ENCODE data around the gene MAP4K5.
A peak's percentile ranks its signal among the peaks of the same experiment; 100 is the strongest.

The MAP4K5 gene

DNA sequence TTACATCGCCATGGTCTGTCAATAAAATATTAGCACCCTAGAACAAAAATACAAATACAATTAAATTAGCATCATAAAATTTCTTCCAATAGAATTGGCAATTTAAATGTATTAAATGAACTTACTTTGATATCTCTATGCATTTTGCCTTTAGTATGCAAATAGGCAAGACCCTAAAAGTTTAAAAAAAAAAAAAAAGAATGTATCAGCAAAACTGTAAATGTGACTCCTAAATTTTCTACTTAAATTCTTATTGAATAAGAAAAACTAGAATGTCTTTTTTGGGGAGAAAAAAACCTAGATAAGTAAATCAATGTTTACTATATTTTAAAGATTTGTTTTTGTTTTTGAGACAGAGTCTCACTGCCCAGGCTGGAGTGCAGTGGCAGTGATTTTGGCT lies 56.2 kb downstream of the MAP4K5 start:
- no peak for DNase-seq (ENCODE audit: low spot score)

DNA sequence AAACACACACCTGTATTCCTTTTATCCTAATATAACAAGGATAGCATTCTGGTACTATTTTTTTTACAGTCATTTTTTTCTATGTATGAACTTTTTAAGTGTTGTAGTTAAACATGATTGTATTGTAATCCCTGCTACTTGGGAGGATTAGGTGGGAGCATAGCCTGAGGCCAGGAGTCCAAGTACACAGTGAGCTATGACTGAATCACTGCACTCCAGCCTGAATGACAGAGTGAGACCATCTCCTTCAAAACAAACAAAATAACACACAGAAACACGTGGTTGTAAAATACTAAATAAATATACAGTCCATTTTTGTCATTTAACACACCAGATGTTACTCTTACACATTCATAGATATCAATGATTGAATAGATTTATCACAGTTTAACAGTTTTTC lies 56.9 kb downstream of the MAP4K5 start:
- DNase-seq (ENCODE audit: low spot score): no peak

GRCh38 chr14:50471838-50472465 lies 60.4 kb downstream of the MAP4K5 start:
- DNase-seq (ENCODE audit: low spot score): no peak

DNA sequence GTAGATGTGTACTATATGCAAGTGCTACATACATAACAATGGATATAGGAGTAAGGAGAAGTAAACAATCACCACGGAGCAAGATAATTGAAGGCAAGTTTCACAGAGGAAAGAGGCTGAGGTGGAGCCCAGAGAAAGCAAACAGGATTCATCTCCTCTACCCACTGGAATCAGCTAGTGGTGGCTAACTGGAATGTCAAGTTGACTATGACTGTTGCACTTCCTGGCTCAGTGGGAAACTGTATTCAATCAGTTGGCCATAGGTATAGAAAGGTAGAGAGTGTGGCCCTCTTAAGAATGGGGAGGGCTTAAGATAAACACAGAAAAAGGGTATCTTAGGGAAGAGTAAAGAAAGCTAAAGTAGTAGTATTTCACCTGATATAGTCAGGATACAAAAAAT lies 62.4 kb downstream of the MAP4K5 start:
- no peak for DNase-seq (ENCODE audit: low spot score)

DNA sequence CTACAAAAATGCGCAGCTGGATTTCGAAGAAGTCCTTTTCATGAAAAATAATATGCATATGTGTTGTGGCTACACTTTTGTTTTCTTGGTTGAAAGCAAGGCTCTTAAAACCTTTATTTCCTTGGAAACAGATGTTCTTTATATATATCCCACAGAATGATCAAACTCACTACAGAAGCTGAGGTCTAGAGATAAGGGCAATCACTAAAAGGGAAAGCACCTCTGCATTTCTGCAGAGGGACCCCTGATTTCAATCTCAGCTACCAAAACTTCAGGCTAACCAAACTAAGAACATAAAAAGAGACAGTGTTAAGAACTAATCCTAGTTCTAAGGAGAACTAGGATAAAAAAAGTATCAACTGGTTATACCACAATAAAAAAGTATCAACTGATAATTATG lies 70.3 kb downstream of the MAP4K5 start:
- no peak for DNase-seq (ENCODE audit: low spot score)

GRCh38 chr14:50453869-50454268 lies 78.5 kb downstream of the MAP4K5 start:
- no peak for DNase-seq (ENCODE audit: low spot score)

GRCh38 chr14:50452979-50453705 lies 79.2 kb downstream of the MAP4K5 start:
- DNase-seq (ENCODE audit: low spot score): no peak

- no peak for DNase-seq (ENCODE audit: low spot score)
These were observed 80.1 kb downstream of the MAP4K5 start for GRCh38 chr14:50452296-50452695.

GRCh38 chr14:50451854-50452253 lies 80.5 kb downstream of the MAP4K5 start:
- no peak for DNase-seq (ENCODE audit: low spot score)

- DNase-seq (ENCODE audit: low spot score): no peak
These were observed 84.9 kb downstream of the MAP4K5 start for GRCh38 chr14:50447461-50447860.

DNA sequence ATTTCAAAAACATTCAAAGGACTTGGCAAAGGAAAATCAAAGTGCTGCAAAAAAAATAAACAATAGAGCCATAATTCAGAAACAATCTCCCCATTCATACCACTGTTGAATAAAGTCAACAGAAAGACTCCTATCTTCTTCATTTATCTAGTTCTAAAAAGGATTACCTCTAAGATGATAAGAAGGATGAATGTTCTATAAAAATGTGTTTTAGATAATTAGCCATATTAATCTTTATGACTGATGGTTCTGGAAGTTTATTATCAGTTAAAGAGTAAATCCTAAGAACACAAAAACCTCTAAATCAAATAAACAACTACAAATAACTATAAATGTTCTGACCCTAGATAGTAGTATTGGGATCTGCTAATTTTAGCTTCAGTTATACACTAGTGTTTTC lies 97.8 kb downstream of the MAP4K5 start:
- DNase-seq (ENCODE audit: low spot score): no peak

DNA sequence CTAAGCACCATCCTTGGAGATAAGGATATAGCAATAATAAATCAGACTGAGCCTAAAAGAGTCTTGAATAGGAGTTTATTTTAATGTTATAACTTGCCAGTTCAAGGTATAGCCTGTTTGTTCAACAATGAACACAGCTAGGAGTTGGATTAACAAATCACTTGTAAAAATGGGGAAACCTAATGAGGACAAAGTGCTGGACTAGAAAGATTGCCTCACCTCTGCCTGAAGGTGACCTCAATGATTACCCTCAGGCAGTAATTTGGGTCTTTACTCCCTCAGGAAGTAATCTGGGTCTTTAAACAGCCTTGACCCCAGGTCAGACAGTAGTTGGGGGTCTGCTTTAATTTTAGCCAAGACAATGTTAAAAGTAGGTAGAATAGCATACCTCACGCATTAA lies 100.2 kb downstream of the MAP4K5 start:
- peak; percentile 6 for DNase-seq (ENCODE audit: low spot score)

DNA sequence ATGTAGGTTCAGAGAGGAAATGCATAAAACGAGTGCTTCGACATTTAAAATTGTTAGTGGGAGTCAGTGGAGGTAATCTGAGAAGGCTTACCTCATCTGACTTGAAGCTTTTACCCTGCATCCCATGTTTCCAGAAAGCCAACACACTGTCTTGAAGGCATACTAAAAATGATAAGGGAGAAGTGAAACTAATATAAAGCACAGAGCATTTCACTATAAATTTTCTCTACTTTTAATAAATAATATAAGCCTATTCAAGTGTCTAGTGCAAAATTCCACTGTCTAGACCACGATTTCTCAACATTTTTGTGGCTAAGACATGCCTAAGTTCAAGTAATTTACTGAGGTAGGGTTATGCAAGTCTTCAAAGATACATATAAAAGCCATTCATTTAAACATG lies 106.6 kb downstream of the MAP4K5 start:
- DNase-seq (ENCODE audit: low spot score): no peak

DNA sequence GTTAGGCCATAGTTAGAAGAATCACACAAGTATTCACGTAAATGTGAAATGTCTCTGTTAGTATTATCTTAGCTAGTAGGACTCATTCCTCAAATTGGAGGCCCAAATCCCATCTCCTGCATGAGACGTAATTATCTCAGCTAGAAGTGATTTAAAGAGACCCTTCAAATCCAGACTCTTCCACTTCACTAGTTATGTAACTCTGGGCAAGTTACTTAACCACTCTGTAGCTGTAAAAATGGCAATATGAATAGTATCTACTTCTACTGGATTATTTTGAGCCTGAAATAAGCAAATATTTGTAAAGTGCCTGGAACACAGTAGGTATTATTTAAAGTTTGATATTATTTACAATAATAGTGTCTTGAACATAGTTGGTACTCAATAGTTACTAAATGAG lies 107.3 kb downstream of the MAP4K5 start:
- DNase-seq (ENCODE audit: low spot score): no peak

DNA sequence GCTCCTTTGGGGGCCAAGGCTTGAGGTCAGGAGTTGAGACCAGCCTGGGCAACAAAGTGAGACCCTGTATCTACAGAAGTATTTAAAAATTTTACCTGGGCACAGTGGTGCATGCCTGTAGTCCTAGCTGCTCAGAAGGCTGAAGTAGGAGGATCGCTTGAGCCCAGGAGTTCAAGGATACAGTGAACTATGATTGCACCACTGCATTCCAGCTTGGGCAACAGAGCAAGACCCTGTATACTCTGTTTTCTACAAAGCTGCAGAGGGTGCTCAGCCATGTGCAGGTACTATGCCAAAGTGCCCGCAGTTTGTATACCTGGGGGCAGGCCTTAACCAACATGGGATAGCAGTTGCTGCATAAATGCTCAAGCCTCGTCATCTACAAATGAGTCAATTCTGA lies 108.8 kb downstream of the MAP4K5 start:
- DNase-seq (ENCODE audit: low spot score): no peak

- DNase-seq (ENCODE audit: low spot score): no peak
These were observed 110.9 kb downstream of the MAP4K5 start for GRCh38 chr14:50421499-50421898.

GRCh38 chr14:50417853-50418252 lies 114.5 kb downstream of the MAP4K5 start:
- no peak for DNase-seq (ENCODE audit: low spot score)

DNA sequence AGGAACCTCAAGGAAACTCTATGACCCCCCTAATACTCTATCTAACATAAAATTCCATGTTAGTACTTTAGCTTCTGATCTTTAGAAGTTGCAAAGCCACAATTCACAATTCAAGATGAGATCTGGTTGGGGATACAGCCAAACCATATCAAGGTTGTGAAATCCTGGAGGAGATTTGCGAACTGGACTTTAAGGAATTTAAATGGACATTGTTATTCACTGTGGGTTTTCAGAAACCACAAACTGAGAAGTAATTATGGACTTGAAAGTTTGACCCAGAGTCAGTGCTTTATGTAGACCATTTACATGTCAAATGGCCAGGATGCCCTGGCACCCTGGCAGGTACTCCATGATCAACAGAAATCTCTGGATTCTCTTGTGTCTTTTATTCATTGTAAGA lies 121.4 kb downstream of the MAP4K5 start:
- DNase-seq (ENCODE audit: low spot score): no peak

DNA sequence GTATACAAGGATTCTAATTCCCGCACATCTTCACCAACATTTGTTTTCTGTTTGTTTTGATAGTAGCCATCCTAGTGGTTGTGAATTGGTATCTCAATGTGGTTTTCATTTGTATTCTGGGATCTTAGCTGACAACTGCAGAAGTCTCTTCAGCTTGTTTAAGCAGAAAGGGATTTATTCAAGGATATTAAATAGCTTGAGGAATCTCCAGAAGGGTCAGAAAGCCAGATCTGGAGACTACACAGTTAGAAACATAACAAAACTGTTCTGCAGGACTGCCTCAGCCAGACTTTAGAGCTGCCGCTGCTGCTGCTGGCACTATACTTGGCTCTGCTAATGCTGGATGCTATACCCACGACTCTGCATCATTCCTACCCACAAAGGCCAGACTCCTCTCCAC lies 122.3 kb downstream of the MAP4K5 start:
- no peak for DNase-seq (ENCODE audit: low spot score)

- no peak for DNase-seq (ENCODE audit: low spot score)
These were observed 125.1 kb downstream of the MAP4K5 start for GRCh38 chr14:50407111-50407812.

DNA sequence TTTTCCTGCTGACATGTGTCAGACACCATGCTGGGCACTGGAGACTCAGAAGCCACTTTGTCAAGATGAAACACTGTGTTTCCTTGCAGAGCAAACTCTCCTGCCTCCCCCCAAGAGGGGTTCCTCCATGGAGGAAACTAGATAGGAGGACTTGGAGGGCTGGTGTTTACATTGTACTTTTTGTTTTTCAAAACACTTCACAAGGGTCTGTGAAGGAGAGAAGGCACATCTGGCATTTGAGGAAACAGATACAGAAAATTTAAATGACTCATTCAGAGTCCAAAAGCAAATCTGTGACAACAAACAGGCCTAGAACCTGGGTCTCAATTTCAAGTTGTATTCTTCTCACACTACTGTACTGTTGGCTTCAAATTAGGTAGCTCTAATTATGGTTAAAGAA lies 128.9 kb downstream of the MAP4K5 start:
- no peak for DNase-seq (ENCODE audit: low spot score)

- no peak for DNase-seq (ENCODE audit: low spot score)
These were observed 129.4 kb downstream of the MAP4K5 start for GRCh38 chr14:50402965-50403364.

DNA sequence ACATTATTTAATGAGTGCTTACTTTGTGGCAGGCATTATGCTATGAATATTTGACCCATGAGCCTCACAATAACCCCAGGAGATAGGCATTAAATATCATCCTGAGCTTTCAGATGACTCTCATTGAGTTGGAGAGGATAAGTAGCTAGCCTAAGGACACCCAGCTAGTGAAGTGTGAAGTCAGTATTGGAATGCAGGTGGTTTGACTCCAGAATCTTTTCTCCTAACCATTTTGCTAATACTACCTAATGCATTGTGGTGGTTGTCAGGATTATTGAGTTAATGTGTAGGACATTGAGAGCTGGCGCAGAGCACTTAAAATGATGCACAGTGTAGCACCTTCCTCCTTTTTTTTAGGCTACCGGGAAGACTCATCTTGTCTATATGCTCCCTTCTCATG lies 131.9 kb downstream of the MAP4K5 start:
- DNase-seq (ENCODE audit: low spot score): no peak
